Measurements from ENCODE around the gene SBNO1.

DNA sequence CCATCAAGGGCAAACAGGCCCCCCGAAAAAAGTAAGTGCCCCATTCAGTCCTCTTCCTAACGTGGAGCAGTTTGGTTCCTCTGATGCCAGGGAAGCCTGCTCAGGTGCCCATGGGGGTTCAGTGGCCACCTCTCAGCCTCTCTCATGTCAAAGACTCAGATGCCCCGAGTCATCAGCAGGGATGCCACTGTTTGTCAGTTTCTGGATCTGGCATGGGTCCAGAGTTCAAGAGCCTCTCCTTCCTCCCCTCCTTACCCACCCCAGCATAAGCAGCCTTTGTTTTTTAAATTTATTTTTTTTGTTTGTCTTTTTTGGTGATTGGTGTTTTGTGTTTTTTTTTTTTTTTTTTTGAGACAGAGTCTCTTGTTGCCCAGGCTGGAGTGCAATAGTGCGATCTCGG, 30.6 kb upstream of the SBNO1 start:
- no peak for TF ChIP-seq POLR2A (IDR thresholded peaks at IDR 0.05; ENCODE audit: low read depth, low read length)
- TF ChIP-seq CTCF (IDR thresholded peaks at IDR 0.05; ENCODE audit: extremely low read depth in 1 of 2, insufficient read depth in 1 of 2, low read depth in 1 of 2, low read length in 2 of 2): no peak
- no peak for TF ChIP-seq MYC (IDR thresholded peaks at IDR 0.05; ENCODE audit: low read depth, low read length)
- TF ChIP-seq MAX (IDR thresholded peaks at IDR 0.05; ENCODE audit: insufficient read depth, insufficient read length): no peak
- TF ChIP-seq JUN (IDR thresholded peaks at IDR 0.05; ENCODE audit: borderline replicate concordance, insufficient read depth, insufficient read length, low read depth): no peak
- TF ChIP-seq EZH2 (IDR thresholded peaks at IDR 0.05; ENCODE audit: borderline replicate concordance, low read depth, low read length, severe bottlenecking): no peak
